IMR-90 (cell line): ENCODE measurements around the gene TSR3. TPM values are rescaled to one million over a fixed set of nuclear protein-coding genes. Genes with fewer than 3 reads are reported as not detected.

ENCODE experiments used
- ATAC-seq: fragments of 200-7000 bp; cut with Tn5 transposase; 2 replicates; pipeline ENCODE4 v1.9.1; 2020; ENCODE audit warnings: low read depth, mild to moderate bottlenecking, moderate library complexity
- BruUV-seq: library from RNA; stranded (reverse); fragments of 400-500 nt; replicated peaks from 2 replicates; lab custom pipeline; 2021; lab: Mats Ljungman, UMichigan
- CTCF ChIA-PET: fragments of 300-600 bp; formaldehyde crosslinking; extraction: SDS; loops from one replicate; lab custom pipeline; 2021; ENCODE audit warnings: antibody characterized with exemption; lab: Yijun Ruan, JAX
- POLR2A ChIA-PET: fragments of 300-600 bp; sonication (Branson Sonifier 250); formaldehyde crosslinking; loops from one replicate; lab custom pipeline; 2022; ENCODE audit warnings: antibody characterized with exemption; ENCODE audit not compliant: unreplicated experiment; lab: Charles Lee
- DNase-seq: peaks from one replicate; pipeline ENCODE4 v3.0.0; 2013
- H2AFZ ChIP-seq: replicated peaks from 2 replicates; pipeline ENCODE3; 2013; ENCODE audit warnings: low read length, mild to moderate bottlenecking; ENCODE audit not compliant: poor library complexity
- H2AK5ac ChIP-seq: 2 replicates; pipeline ENCODE4 v1.6.1; 2013; ENCODE audit warnings: low read depth, low read length, inconsistent platforms
- H2AK9ac ChIP-seq: replicated peaks from 2 replicates; pipeline ENCODE3; 2013; ENCODE audit warnings: mild to moderate bottlenecking, low read depth, low read length, moderate library complexity; ENCODE audit not compliant: poor library complexity
- H2BK120ac ChIP-seq: 2 replicates; pipeline ENCODE4 v1.6.1; 2013; ENCODE audit warnings: low read depth, low read length, inconsistent platforms
- H2BK15ac ChIP-seq: 3 replicates; pipeline ENCODE4 v1.6.1; 2013; ENCODE audit warnings: low read depth, low read length, inconsistent platforms
- H2BK20ac ChIP-seq: 2 replicates; pipeline ENCODE4 v1.6.1; 2013; ENCODE audit warnings: low read depth, mild to moderate bottlenecking, inconsistent platforms, low read length, moderate library complexity
- H2BK5ac ChIP-seq: 2 replicates; pipeline ENCODE4 v1.6.1; 2013; ENCODE audit warnings: mild to moderate bottlenecking, low read depth, low read length, inconsistent platforms; ENCODE audit not compliant: poor library complexity, severe bottlenecking
- H3K14ac ChIP-seq: replicated peaks from 2 replicates; pipeline ENCODE4 v1.6.1; 2013; ENCODE audit warnings: low read depth, low read length, inconsistent platforms
- H3K18ac ChIP-seq: 2 replicates; pipeline ENCODE4 v1.6.1; 2013; ENCODE audit warnings: low read depth, low read length, control low read depth
- H3K23ac ChIP-seq: 2 replicates; pipeline ENCODE4 v1.6.1; 2013; ENCODE audit warnings: low read depth, low read length, inconsistent platforms
- H3K27ac ChIP-seq: 2 replicates; pipeline ENCODE4 v1.5.1; 2013; ENCODE audit warnings: mild to moderate bottlenecking, control low read depth, low read length; ENCODE audit not compliant: insufficient read depth
- H3K27me3 ChIP-seq: 2 replicates; pipeline ENCODE4 v1.6.1; 2013; ENCODE audit warnings: low read length; ENCODE audit not compliant: control insufficient read depth, insufficient read depth
- H3K36me3 ChIP-seq: 2 replicates; pipeline ENCODE4 v1.6.1; 2013; ENCODE audit warnings: low read length, mixed read lengths; ENCODE audit not compliant: control insufficient read depth, insufficient read depth
- H3K4ac ChIP-seq: 2 replicates; pipeline ENCODE4 v1.6.1; 2013; ENCODE audit warnings: low read depth, low read length, inconsistent platforms
- H3K4me1 ChIP-seq: 2 replicates; pipeline ENCODE4 v1.6.1; 2013; ENCODE audit warnings: low read length, mixed read lengths; ENCODE audit not compliant: control insufficient read depth, insufficient read depth
- H3K4me2 ChIP-seq: 2 replicates; pipeline ENCODE4 v1.6.1; 2013; ENCODE audit warnings: low read depth, mild to moderate bottlenecking, control low read depth, low read length, moderate library complexity
- H3K4me3 ChIP-seq: 2 replicates; pipeline ENCODE4 v1.5.1; 2013; ENCODE audit warnings: low read depth, mild to moderate bottlenecking, control low read depth, low read length, moderate library complexity; ENCODE audit not compliant: insufficient read depth
- H3K56ac ChIP-seq: 2 replicates; pipeline ENCODE4 v1.6.1; 2013; ENCODE audit warnings: low read length, inconsistent platforms; ENCODE audit not compliant: insufficient read depth; ENCODE audit errors: extremely low read depth
- H3K79me1 ChIP-seq, 2 experiments: 2 replicates each; pipeline ENCODE4 v1.6.1; 2013; ENCODE audit warnings: low read length in 2 of 2, inconsistent platforms in 1 of 2, low read depth in 1 of 2
- H3K9ac ChIP-seq: 2 replicates; pipeline ENCODE4 v1.6.1; 2013; ENCODE audit warnings: low read depth, low read length, control low read depth
- H3K9me1 ChIP-seq: 2 replicates; pipeline ENCODE4 v1.6.1; 2013; ENCODE audit warnings: low read length, inconsistent platforms; ENCODE audit not compliant: insufficient read depth
- H3K9me3 ChIP-seq: 2 replicates; pipeline ENCODE4 v1.6.1; 2013; ENCODE audit warnings: low read length; ENCODE audit not compliant: control insufficient read depth, insufficient read depth
- H4K20me1 ChIP-seq: 2 replicates; pipeline ENCODE4 v1.6.1; 2013; ENCODE audit warnings: low read length, inconsistent platforms; ENCODE audit not compliant: insufficient read depth
- H4K5ac ChIP-seq: 2 replicates; pipeline ENCODE4 v1.6.1; 2013; ENCODE audit warnings: mild to moderate bottlenecking, low read depth, low read length, control low read depth
- H4K8ac ChIP-seq, 2 experiments: 2 replicates each; pipeline ENCODE4 v1.6.1; 2013; ENCODE audit warnings: low read depth in 2 of 2, low read length in 2 of 2, control low read depth in 1 of 2, inconsistent platforms in 1 of 2
- H4K91ac ChIP-seq: 2 replicates; pipeline ENCODE4 v1.6.1; 2013; ENCODE audit warnings: low read depth, low read length, inconsistent platforms; ENCODE audit not compliant: insufficient read depth
- BHLHE40 ChIP-seq: fragments of 150-350 bp; IDR thresholded peaks from 2 replicates; pipeline ENCODE4 v1.6.1; 2016; ENCODE audit warnings: mild to moderate bottlenecking, low read depth, low read length
- CEBPB ChIP-seq: IDR thresholded peaks from 2 replicates; pipeline ENCODE4 v1.6.1; 2012; ENCODE audit warnings: low read depth, low read length, improper control_type of control experiment
- CHD1 ChIP-seq: IDR thresholded peaks from 2 replicates; pipeline ENCODE4 v1.6.1; 2012; ENCODE audit warnings: low read depth, low read length, improper control_type of control experiment
- CTCF ChIP-seq: conservative IDR thresholded peaks from 2 replicates; pipeline ENCODE4 v1.5.1; 2012; ENCODE audit warnings: mild to moderate bottlenecking, low read depth, low read length, improper control_type of control experiment
- FOS ChIP-seq: fragments of 150-350 bp; IDR thresholded peaks from 2 replicates; pipeline ENCODE4 v1.6.1; 2016; ENCODE audit warnings: low read depth, low read length
- MAFK ChIP-seq: IDR thresholded peaks from 2 replicates; pipeline ENCODE4 v1.6.1; 2012; ENCODE audit warnings: low read depth, low read length, improper control_type of control experiment
- MAZ ChIP-seq: IDR thresholded peaks from 2 replicates; pipeline ENCODE4 v1.6.1; 2012; ENCODE audit warnings: low read depth, mild to moderate bottlenecking, low read length, improper control_type of control experiment, moderate library complexity, borderline replicate concordance
- MXI1 ChIP-seq: IDR thresholded peaks from 2 replicates; pipeline ENCODE4 v1.6.1; 2012; ENCODE audit warnings: low read depth, mild to moderate bottlenecking, low read length, moderate library complexity, borderline replicate concordance
- NFE2L2 ChIP-seq: fragments of 150-350 bp; IDR thresholded peaks from 2 replicates; pipeline ENCODE4 v1.6.1; 2016; ENCODE audit warnings: low read depth, mild to moderate bottlenecking, low read length
- POLR2A ChIP-seq: IDR thresholded peaks from 2 replicates; pipeline ENCODE4 v1.6.1; 2012; ENCODE audit warnings: mild to moderate bottlenecking, low read depth, low read length
- RAD21 ChIP-seq: IDR thresholded peaks from 2 replicates; pipeline ENCODE4 v1.6.1; 2012; ENCODE audit warnings: low read length, improper control_type of control experiment
- RCOR1 ChIP-seq: IDR thresholded peaks from 2 replicates; pipeline ENCODE4 v1.6.1; 2012; ENCODE audit warnings: mild to moderate bottlenecking, low read length, improper control_type of control experiment; ENCODE audit not compliant: insufficient replicate concordance
- RFX5 ChIP-seq: IDR thresholded peaks from 2 replicates; pipeline ENCODE4 v1.8.0; 2012; ENCODE audit warnings: low read depth, mild to moderate bottlenecking, low read length, moderate library complexity
- SMC3 ChIP-seq: fragments of 150-350 bp; IDR thresholded peaks from 2 replicates; pipeline ENCODE4 v1.6.1; 2016; ENCODE audit warnings: low read depth, mild to moderate bottlenecking, antibody characterized with exemption, low read length, moderate library complexity
- WGBS, 2 experiments: methylation state at CpG; one replicate each; pipeline versions ENCODE4 v1.1.5 to v1.1.7; 2013; ENCODE audit warnings: missing lambda C conversion rate in 2 of 2; ENCODE audit not compliant: insufficient read length in 1 of 2; ENCODE audit errors: extremely low coverage in 2 of 2; 5-methylcytosine and 5-hydroxymethylcytosine counted together
- dilution Hi-C: fragments of 300-500 bp; cut with HindIII; formaldehyde crosslinking; loops from one replicate; pipeline ENCODE4 v1.14.3; 2018; ENCODE audit warnings: low sequenced_read_pairs; ENCODE audit not compliant: unreplicated experiment
- in situ Hi-C: fragments of 300-500 bp; cut with MboI; formaldehyde crosslinking; loops from 3 replicates; pipeline ENCODE4 v1.14.3; 2019; ENCODE audit warnings: low sequenced_read_pairs, inconsistent platforms, mixed read lengths
- intact Hi-C: fragments of 100-400 bp; cut with micrococcal nuclease; formaldehyde crosslinking; loops from 2 replicates; pipeline ENCODE4 v1.10.0; 2022
- polyA plus RNA-seq, 3 experiments: library from polyadenylated mRNA; depleted of rRNA; stranded (reverse); fragments of >200 nt; gene quantifications; 2 replicates each; pipeline ENCODE4 v1.2.3, GENCODE V29; 2012; ENCODE audit warnings: low replicate concordance in 1 of 3
- total RNA-seq: library from RNA; depleted of rRNA; stranded (reverse); fragments of >200 nt; gene quantifications from 2 replicates; pipeline ENCODE4 v1.2.3, GENCODE V29; 2012
- TF ChIP-seq, protein P1 (sequence below): fragments of 150-350 bp; IDR thresholded peaks from 2 replicates; pipeline ENCODE4 v1.6.1; 2017; ENCODE audit warnings: mild to moderate bottlenecking, antibody characterized with exemption, low read length, low read depth
- TF ChIP-seq, protein P2 (sequence below): fragments of 150-350 bp; IDR thresholded peaks from 2 replicates; pipeline ENCODE4 v1.6.1; 2016; ENCODE audit warnings: low read depth, mild to moderate bottlenecking, low read length, moderate library complexity, borderline replicate concordance

The TSR3 gene
- total and polyA plus RNA-seq, 2 of the 4 experiments (the other 2 are of a cell fraction) = 38.0 to 52.9 TPM

DNA sequence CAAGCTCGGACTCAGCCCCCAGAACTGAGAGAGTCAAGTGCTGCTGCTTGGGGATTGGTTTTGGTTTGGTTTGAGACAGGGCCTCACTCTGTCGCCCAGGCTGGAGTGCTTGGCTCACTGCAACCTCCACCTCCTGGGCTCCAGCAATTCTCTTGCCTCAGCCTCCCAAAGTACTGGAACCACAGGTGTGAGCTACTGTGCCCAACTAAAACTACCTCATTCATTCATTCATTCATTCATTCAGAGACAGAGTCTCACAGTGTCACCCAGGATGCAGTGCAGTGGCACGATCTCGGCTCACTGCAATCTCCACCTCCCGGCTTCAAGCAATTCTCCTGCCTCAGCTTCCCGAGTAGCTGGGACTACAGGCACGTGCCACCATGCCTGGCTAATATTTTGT is 38.1 kb upstream of the TSR3 start:
- Histone ChIP-seq H4K20me1 (no peaks in the 10 kb centered on the region), H2AFZ (no peak overlapping the region), H2BK5ac (no peak overlapping the region), H3K9ac (no peak overlapping the region), H4K91ac (no peak overlapping the region), H3K27ac (no peak overlapping the region), H3K23ac (no peak overlapping the region), H3K18ac (no peak overlapping the region), H3K4me3 (no peak overlapping the region), H4K5ac (no peak overlapping the region), H3K36me3 (peaks cover 43% of the 10 kb centered on the region), H3K4ac (no peak overlapping the region), H3K56ac (no peak overlapping the region), H2AK9ac (no peak overlapping the region), H2BK120ac (no peak overlapping the region), H3K9me1 (0 out of 2 replicates have a peak, but pooled peaks cover 2% of the 10 kb centered on the region), H3K27me3 (no peaks in the 10 kb centered on the region), H3K4me1 (no peaks in the 10 kb centered on the region), H4K8ac (no peak overlapping the region), H3K79me1 (no peaks in the 10 kb centered on the region; a peak in 1 of 4 replicates), H3K4me2 (no peak overlapping the region), H3K9me3 (no peaks in the 10 kb centered on the region), H3K14ac (no peak overlapping the region), H2BK15ac (no peak overlapping the region), H2AK5ac (no peak overlapping the region), H2BK20ac (no peak overlapping the region)
- ATAC-seq (no peak), DNase-seq (no peak)
- dilution Hi-C loops (no loop called here), intact Hi-C loops (no loop called here), in situ Hi-C loops (no loop called here)
- ChIA-PET CTCF (no interaction called here), POLR2A (no interaction called here)
- WGBS, 2 experiments = no CpG with 5 or more reads among the region's 7 CpGs
- TF ChIP-seq BHLHE40 (no peak), RAD21 (no peak), CHD1 (no peak), CEBPB (no peak), NFE2L2 (no peak), MAFK (no peak), POLR2A (no peak), FOS (no peak), RCOR1 (no peak), CTCF (no peak), RFX5 (no peak), MXI1 (no peak), SMC3 (no peak), MAZ (no peak)
- TF ChIP-seq, protein P1, sequence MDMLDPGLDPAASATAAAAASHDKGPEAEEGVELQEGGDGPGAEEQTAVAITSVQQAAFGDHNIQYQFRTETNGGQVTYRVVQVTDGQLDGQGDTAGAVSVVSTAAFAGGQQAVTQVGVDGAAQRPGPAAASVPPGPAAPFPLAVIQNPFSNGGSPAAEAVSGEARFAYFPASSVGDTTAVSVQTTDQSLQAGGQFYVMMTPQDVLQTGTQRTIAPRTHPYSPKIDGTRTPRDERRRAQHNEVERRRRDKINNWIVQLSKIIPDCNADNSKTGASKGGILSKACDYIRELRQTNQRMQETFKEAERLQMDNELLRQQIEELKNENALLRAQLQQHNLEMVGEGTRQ = no peak
- TF ChIP-seq, protein P2, sequence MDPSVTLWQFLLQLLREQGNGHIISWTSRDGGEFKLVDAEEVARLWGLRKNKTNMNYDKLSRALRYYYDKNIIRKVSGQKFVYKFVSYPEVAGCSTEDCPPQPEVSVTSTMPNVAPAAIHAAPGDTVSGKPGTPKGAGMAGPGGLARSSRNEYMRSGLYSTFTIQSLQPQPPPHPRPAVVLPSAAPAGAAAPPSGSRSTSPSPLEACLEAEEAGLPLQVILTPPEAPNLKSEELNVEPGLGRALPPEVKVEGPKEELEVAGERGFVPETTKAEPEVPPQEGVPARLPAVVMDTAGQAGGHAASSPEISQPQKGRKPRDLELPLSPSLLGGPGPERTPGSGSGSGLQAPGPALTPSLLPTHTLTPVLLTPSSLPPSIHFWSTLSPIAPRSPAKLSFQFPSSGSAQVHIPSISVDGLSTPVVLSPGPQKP = no peak
- BruUV-seq = no TSS peak
